WTC11 (cell line): ENCODE data around the gene SNAP47. TPM values are rescaled to one million over a fixed set of nuclear protein-coding genes. Genes with fewer than 3 reads are reported as not detected.

Source experiments
- ATAC-seq: fragments of 200-7000 bp; cut with Tn5 transposase; 2 replicates; pipeline ENCODE4 v1.10.0; 2021; ENCODE audit warnings: mild to moderate bottlenecking, moderate library complexity
- CTCF ChIA-PET: fragments of 300-600 bp; sonication (Branson Sonifier 250); formaldehyde crosslinking; loops from one replicate; lab custom pipeline; 2021; ENCODE audit warnings: antibody characterized with exemption; lab: Charles Lee
- POLR2A ChIA-PET: fragments of 350-600 bp; sonication (Branson Sonifier 250); formaldehyde crosslinking; loops from one replicate; lab custom pipeline; 2021; ENCODE audit warnings: antibody characterized with exemption; lab: Charles Lee
- DNase-seq: peaks from one replicate; pipeline ENCODE4 v3.0.0; 2021; ENCODE audit warnings: low spot score
- H3K27ac Mint-ChIP-seq: 2 replicates; pipeline ENCODE4 v1.8.0; 2021; ENCODE audit warnings: mixed read lengths
- H3K27me3 Mint-ChIP-seq: 2 replicates; pipeline ENCODE4 v1.8.0; 2021; ENCODE audit warnings: low read depth, mild to moderate bottlenecking, moderate library complexity, mixed read lengths
- H3K36me3 Mint-ChIP-seq: 2 replicates; pipeline ENCODE4 v1.8.0; 2021; ENCODE audit warnings: mixed read lengths
- H3K4me1 Mint-ChIP-seq: 2 replicates; pipeline ENCODE4 v1.8.0; 2022; ENCODE audit warnings: mixed read lengths
- H3K4me3 Mint-ChIP-seq: 2 replicates; pipeline ENCODE4 v1.8.0; 2021; ENCODE audit warnings: mild to moderate bottlenecking, moderate library complexity, mixed read lengths
- H3K9me3 Mint-ChIP-seq: 2 replicates; pipeline ENCODE4 v1.8.0; 2021; ENCODE audit warnings: mixed read lengths
- GABPB1 ChIP-seq: sonication (generic); formaldehyde crosslinking; IDR thresholded peaks from 2 replicates; pipeline ENCODE4 v1.8.1; 2023; ENCODE audit warnings: mild to moderate bottlenecking, missing genetic modification reagents
- IRF2 ChIP-seq: sonication (generic); formaldehyde crosslinking; IDR thresholded peaks from 2 replicates; pipeline ENCODE4 v1.8.0; 2022; ENCODE audit warnings: low read depth, missing genetic modification reagents, borderline replicate concordance
- MXD4 ChIP-seq: fragments of 250-450 bp; sonication (Bioruptor Pico); IDR thresholded peaks from 2 replicates; pipeline ENCODE4 v1.8.0; 2021; ENCODE audit warnings: mild to moderate bottlenecking, moderate library complexity, borderline replicate concordance
- MYBL2 ChIP-seq: sonication (generic); formaldehyde crosslinking; IDR thresholded peaks from 2 replicates; pipeline ENCODE4 v1.8.1; 2023; ENCODE audit warnings: mild to moderate bottlenecking, moderate library complexity, missing genetic modification reagents
- NFATC4 ChIP-seq: fragments of 250-450 bp; sonication (Bioruptor Pico); IDR thresholded peaks from 2 replicates; pipeline ENCODE4 v1.9.0; 2021; ENCODE audit warnings: mild to moderate bottlenecking
- NFE2L1 ChIP-seq: sonication (generic); formaldehyde crosslinking; IDR thresholded peaks from 2 replicates; pipeline ENCODE4 v1.8.1; 2023; ENCODE audit warnings: missing genetic modification reagents
- PRRX2 ChIP-seq: fragments of 250-450 bp; sonication (Bioruptor Pico); IDR thresholded peaks from 2 replicates; pipeline ENCODE4 v1.8.0; 2021; ENCODE audit warnings: mild to moderate bottlenecking
- TEAD1 ChIP-seq: sonication (generic); formaldehyde crosslinking; IDR thresholded peaks from 2 replicates; pipeline ENCODE4 v1.8.0; 2022; ENCODE audit warnings: mild to moderate bottlenecking, missing genetic modification reagents
- TP53 ChIP-seq: sonication (generic); formaldehyde crosslinking; IDR thresholded peaks from 2 replicates; pipeline ENCODE4 v1.8.1; 2023; ENCODE audit warnings: mild to moderate bottlenecking, missing genetic modification reagents
- ZNF423 ChIP-seq: fragments of 250-450 bp; sonication (Bioruptor Pico); IDR thresholded peaks from 2 replicates; pipeline ENCODE4 v2.1.2; 2022; ENCODE audit warnings: mild to moderate bottlenecking, moderate library complexity
- total RNA-seq: library from RNA; stranded (reverse); gene quantifications from 3 replicates; pipeline ENCODE4 v1.2.3, GENCODE V29; 2021
- TF ChIP-seq, protein P1 (sequence below): sonication (generic); formaldehyde crosslinking; IDR thresholded peaks from 2 replicates; pipeline ENCODE4 v1.8.1; 2022; ENCODE audit warnings: low read depth, missing genetic modification reagents, borderline replicate concordance
- TF ChIP-seq, protein P2 (sequence below): fragments of 250-450 bp; sonication (Bioruptor Pico); IDR thresholded peaks from 2 replicates; pipeline ENCODE4 v1.9.0; 2021; ENCODE audit warnings: mild to moderate bottlenecking
- TF ChIP-seq, protein P3 (sequence below): sonication (generic); formaldehyde crosslinking; IDR thresholded peaks from 2 replicates; pipeline ENCODE4 v1.8.1; 2023; ENCODE audit warnings: mild to moderate bottlenecking, missing genetic modification reagents

The SNAP47 gene
- total RNA-seq, 1 experiment from 2014 or later = 50.8 TPM

DNA sequence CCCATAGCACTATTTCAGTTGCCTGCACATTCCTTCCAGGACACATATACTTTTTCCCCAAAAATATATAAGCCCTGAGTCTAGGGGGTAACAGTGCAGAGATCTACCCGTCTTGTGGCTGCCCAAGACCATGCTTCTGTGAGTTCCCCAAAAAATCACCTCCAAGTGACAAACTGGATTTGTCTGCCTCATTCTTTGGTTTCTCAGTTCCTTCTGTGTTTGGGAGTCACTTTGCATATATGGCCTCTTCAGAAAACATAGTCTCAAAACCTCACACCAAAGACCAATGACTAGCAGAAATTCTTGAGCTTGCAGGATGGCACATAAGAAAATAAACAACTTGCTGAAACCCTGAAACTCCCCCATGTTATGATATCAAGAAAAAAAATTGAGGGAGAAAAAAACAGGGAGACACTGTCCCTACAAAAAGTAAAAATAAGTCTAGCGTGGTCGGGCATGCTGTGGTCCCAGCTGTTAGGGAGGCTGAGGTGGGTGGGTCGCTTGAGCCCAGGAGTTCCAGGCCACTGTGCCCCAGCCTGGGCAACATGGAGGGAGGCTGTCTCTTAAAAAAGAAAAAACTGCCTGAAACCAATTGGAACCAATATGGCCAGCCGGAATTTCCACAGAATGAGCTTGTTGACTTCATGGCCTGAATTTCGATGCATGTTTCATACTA is 8.2 kb upstream of the SNAP47 start (continued):
- no peak for TF ChIP-seq PRRX2 (CRISPR knock-in tag)
- TF ChIP-seq, protein P1, sequence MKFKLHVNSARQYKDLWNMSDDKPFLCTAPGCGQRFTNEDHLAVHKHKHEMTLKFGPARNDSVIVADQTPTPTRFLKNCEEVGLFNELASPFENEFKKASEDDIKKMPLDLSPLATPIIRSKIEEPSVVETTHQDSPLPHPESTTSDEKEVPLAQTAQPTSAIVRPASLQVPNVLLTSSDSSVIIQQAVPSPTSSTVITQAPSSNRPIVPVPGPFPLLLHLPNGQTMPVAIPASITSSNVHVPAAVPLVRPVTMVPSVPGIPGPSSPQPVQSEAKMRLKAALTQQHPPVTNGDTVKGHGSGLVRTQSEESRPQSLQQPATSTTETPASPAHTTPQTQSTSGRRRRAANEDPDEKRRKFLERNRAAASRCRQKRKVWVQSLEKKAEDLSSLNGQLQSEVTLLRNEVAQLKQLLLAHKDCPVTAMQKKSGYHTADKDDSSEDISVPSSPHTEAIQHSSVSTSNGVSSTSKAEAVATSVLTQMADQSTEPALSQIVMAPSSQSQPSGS (CRISPR knock-in tag) = no peak

DNA sequence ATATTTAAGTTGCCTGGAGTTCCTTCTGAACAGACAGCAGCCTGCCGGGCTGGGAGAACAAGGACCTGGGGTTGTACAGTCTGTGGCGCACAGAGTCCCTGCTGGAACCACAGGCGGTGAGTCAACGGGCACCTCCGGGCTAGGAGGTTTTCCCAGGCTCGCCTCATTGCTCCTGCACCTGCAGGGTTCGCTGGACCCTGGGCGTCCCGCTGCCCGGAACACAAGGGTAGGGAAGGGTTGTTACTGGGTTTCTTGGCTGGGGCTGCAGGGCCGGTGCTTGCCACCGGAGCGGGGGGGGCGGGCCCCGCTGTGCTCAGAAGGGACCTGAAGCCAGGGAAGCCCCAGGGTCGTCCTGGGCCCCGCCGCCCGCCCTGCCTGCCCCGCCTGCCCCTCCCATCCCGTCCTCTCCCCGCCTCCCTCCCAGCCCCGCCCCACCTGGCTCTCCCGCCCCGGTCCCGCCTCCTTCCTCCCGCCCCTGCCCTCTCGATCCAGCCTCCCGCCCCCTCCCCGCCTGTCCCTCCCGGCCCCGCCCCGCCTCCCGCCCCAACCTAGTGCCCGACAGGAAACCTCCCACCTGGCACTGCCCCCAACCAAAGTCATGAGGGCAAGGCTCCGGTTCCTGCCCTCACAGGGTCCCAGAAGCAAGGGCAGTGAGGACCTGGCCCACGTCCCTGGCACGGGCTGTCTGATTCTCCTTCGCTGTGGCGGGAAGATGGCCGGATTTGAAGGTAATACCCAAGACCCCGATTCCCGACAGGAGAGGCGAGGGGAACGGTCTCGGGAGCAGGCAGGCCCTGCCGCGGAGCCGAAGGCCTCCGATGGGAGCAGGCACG is 7.0 kb upstream of the SNAP47 start:
- H3K4me3 Mint-ChIP-seq = peak overlapping the region; percentile 90
- TF ChIP-seq ZNF423 (CRISPR knock-in tag) (no peak), GABPB1 (CRISPR knock-in tag) (0 out of 2 replicates have a peak, but pooled peaks have one; percentile 35)
- TF ChIP-seq, all 79 proteins: peak for 1
- Mint-ChIP-seq H3K27ac (peak overlapping the region; percentile 95), H3K9me3 (peaks cover 17% of the 10 kb centered on the region), H3K36me3 (peaks cover 20% of the 10 kb centered on the region), H3K4me1 (peaks cover 37% of the 10 kb centered on the region), H3K27me3 (peaks cover 13% of the 10 kb centered on the region)
- ChIA-PET POLR2A (no interaction called here), CTCF (interaction anchor here (1.0 to 1.1 kb wide), 2 partner anchors 185 to 225 kb away, joined by 3 to 5 read pairs; no protein-coding TSS in a partner anchor)
- ATAC-seq (peak; percentile 67), DNase-seq (peak; percentile 80)

DNA sequence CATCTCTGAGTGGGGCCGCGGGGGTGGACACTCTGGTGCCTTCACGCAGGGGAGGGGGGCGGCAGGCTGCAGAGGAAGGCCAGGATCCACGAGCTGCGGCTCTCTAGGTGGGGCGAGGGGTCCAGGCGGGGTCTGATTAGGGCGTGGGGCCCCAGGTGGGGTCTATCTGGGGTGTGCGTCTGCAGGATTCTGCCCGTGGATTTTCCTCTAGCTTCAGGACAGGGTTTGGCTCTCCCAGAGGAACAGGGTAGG is 6.4 kb upstream of the SNAP47 start:
- peaks cover 14% of the 10 kb centered on the region for H3K36me3 Mint-ChIP-seq
- ATAC-seq = no peak
- CTCF ChIA-PET = interaction anchor here (1.0 to 1.1 kb wide), 2 partner anchors 186 to 225 kb away, joined by 3 to 5 read pairs; no protein-coding TSS in a partner anchor
- H3K27me3 Mint-ChIP-seq = peaks cover 13% of the 10 kb centered on the region
- TF ChIP-seq ZNF423 (CRISPR knock-in tag) = no peak
- TF ChIP-seq, protein P2, sequence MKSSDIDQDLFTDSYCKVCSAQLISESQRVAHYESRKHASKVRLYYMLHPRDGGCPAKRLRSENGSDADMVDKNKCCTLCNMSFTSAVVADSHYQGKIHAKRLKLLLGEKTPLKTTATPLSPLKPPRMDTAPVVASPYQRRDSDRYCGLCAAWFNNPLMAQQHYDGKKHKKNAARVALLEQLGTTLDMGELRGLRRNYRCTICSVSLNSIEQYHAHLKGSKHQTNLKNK (CRISPR knock-in tag) = no peak
- TF ChIP-seq, protein P1 (CRISPR knock-in tag) = no peak
- no peak for TF ChIP-seq IRF2 (CRISPR knock-in tag)
- no peak for TF ChIP-seq MXD4
- 0 out of 2 replicates have a peak, but pooled peaks have one; percentile 19 for TF ChIP-seq NFE2L1 (CRISPR knock-in tag)
- TF ChIP-seq, protein P3, sequence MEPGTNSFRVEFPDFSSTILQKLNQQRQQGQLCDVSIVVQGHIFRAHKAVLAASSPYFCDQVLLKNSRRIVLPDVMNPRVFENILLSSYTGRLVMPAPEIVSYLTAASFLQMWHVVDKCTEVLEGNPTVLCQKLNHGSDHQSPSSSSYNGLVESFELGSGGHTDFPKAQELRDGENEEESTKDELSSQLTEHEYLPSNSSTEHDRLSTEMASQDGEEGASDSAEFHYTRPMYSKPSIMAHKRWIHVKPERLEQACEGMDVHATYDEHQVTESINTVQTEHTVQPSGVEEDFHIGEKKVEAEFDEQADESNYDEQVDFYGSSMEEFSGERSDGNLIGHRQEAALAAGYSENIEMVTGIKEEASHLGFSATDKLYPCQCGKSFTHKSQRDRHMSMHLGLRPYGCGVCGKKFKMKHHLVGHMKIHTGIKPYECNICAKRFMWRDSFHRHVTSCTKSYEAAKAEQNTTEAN (CRISPR knock-in tag) = no peak
- TF ChIP-seq TEAD1 (CRISPR knock-in tag) = no peak
- no peak for TF ChIP-seq TP53 (CRISPR knock-in tag)
- 0 out of 2 replicates have a peak, but pooled peaks have one; percentile 20 for TF ChIP-seq MYBL2
- TF ChIP-seq NFATC4 (CRISPR knock-in tag) = no peak
- POLR2A ChIA-PET = no interaction called here
- no peak for DNase-seq
- H3K9me3 Mint-ChIP-seq = peaks cover 11% of the 10 kb centered on the region
- peaks cover 37% of the 10 kb centered on the region for H3K4me1 Mint-ChIP-seq
- peak overlapping the region; percentile 90 for H3K4me3 Mint-ChIP-seq
- no peak overlapping the region for H3K27ac Mint-ChIP-seq
